Mesendoderm (in vitro differentiated cells): Measurements from ENCODE around the gene PDGFRB.

Experiments
- DNase-seq: peaks from one replicate; pipeline ENCODE4 v3.0.0; 2013
- H2AK5ac ChIP-seq: 2 replicates; pipeline ENCODE4 v1.6.1; 2013; ENCODE audit warnings: low read length, inconsistent platforms
- H2BK120ac ChIP-seq: 2 replicates; pipeline ENCODE4 v1.6.1; 2013; ENCODE audit warnings: low read depth, mild to moderate bottlenecking, low read length, moderate library complexity, mixed read lengths
- H2BK15ac ChIP-seq: replicated peaks from 2 replicates; pipeline ENCODE4 v1.6.1; 2013; ENCODE audit warnings: low read depth, mild to moderate bottlenecking, moderate library complexity
- H2BK5ac ChIP-seq: 2 replicates; pipeline ENCODE4 v1.6.1; 2013; ENCODE audit warnings: low read length, inconsistent platforms
- H3K18ac ChIP-seq: 2 replicates; pipeline ENCODE4 v1.6.1; 2013; ENCODE audit warnings: mild to moderate bottlenecking, low read length, mixed read lengths
- H3K23ac ChIP-seq: one replicate; pipeline ENCODE4 v1.6.1; 2013; ENCODE audit warnings: low read length
- H3K27ac ChIP-seq: 2 replicates; pipeline ENCODE4 v1.5.1; 2013; ENCODE audit warnings: low read depth, mild to moderate bottlenecking, inconsistent platforms, low read length, moderate library complexity
- H3K27me3 ChIP-seq: 2 replicates; pipeline ENCODE4 v1.6.1; 2013; ENCODE audit warnings: low read length, control low read depth, mild to moderate bottlenecking, inconsistent platforms; ENCODE audit not compliant: insufficient read depth, poor library complexity
- H3K36me3 ChIP-seq: 2 replicates; pipeline ENCODE4 v1.6.1; 2013; ENCODE audit warnings: low read length, inconsistent platforms; ENCODE audit not compliant: control insufficient read depth, insufficient read depth
- H3K4ac ChIP-seq: one replicate; pipeline ENCODE4 v1.6.1; 2013; ENCODE audit warnings: low read depth, mild to moderate bottlenecking, low read length, moderate library complexity
- H3K4me1 ChIP-seq: 2 replicates; pipeline ENCODE4 v1.6.1; 2013; ENCODE audit warnings: low read depth, low read length, inconsistent platforms; ENCODE audit not compliant: control insufficient read depth
- H3K4me2 ChIP-seq: 2 replicates; pipeline ENCODE4 v1.6.1; 2013; ENCODE audit warnings: low read length
- H3K4me3 ChIP-seq: 2 replicates; pipeline ENCODE4 v1.5.1; 2013; ENCODE audit warnings: mild to moderate bottlenecking, low read length
- H3K56ac ChIP-seq: one replicate; pipeline ENCODE4 v1.6.1; 2013; ENCODE audit warnings: low read length
- H3K79me1 ChIP-seq: 2 replicates; pipeline ENCODE4 v1.6.1; 2013; ENCODE audit warnings: low read length, inconsistent platforms
- H3K79me2 ChIP-seq: 2 replicates; pipeline ENCODE4 v1.6.1; 2013; ENCODE audit warnings: mild to moderate bottlenecking, low read length; ENCODE audit not compliant: control insufficient read depth, insufficient read depth
- H3K9ac ChIP-seq: 2 replicates; pipeline ENCODE4 v1.6.1; 2013; ENCODE audit warnings: low read length, inconsistent platforms
- H4K5ac ChIP-seq: one replicate; pipeline ENCODE4 v1.6.1; 2013; ENCODE audit warnings: low read length
- H4K8ac ChIP-seq: one replicate; pipeline ENCODE4 v1.6.1; 2013; ENCODE audit warnings: low read depth, mild to moderate bottlenecking, control low read depth, low read length, moderate library complexity
- WGBS: extraction: QIAGEN DNeasy Blood & Tissue Kit; methylation state at CpG from one replicate; pipeline ENCODE4 v1.1.7; 2013; ENCODE audit warnings: low lambda C conversion rate, missing lambda C conversion rate; ENCODE audit not compliant: insufficient coverage; ENCODE audit errors: extremely low coverage; 5-methylcytosine and 5-hydroxymethylcytosine counted together

PDGFRB gene

DNA sequence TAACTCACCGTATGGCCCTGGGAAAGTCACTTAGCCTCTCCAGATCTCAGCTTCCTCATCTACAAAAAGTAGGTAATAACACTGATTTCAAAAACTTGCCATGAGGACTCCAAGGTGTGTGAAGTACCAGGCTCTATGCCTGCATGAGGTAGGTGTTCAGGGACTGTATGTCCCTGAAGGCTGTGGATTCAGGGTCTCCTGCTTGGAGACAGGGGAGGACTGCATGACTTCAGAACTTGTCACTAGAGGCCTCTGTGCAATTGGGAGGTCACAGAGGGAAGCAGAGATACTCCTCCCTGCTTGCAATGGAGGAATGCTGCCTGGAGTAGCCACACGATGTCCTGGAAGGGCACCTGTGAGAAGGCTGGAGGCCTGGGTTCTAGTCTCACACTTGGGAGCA is 2.2 kb downstream of the PDGFRB start:
- Histone ChIP-seq H3K4me2 (no peak overlapping the region), H2BK5ac (no peak overlapping the region), H2BK120ac (no peak overlapping the region), H3K9ac (peak overlapping the region; percentile 9), H2BK15ac (no peak overlapping the region), H3K4me3 (no peak overlapping the region), H3K36me3 (no peaks in the 10 kb centered on the region), H3K23ac (no peak overlapping the region), H4K5ac (no peak overlapping the region), H3K79me1 (no peaks in the 10 kb centered on the region), H2AK5ac (no peak overlapping the region), H3K79me2 (no peaks in the 10 kb centered on the region), H3K56ac (peak overlapping the region; percentile 0), H3K4me1 (peaks cover 9% of the 10 kb centered on the region), H3K18ac (peak overlapping the region; percentile 2), H3K27ac (peak overlapping the region; percentile 3), H3K4ac (peak overlapping the region; percentile 38), H3K27me3 (no peaks in the 10 kb centered on the region), H4K8ac (no peak overlapping the region)
- no peak for DNase-seq
- no CpG with 5 or more reads among the region's 2 CpGs for WGBS

DNA sequence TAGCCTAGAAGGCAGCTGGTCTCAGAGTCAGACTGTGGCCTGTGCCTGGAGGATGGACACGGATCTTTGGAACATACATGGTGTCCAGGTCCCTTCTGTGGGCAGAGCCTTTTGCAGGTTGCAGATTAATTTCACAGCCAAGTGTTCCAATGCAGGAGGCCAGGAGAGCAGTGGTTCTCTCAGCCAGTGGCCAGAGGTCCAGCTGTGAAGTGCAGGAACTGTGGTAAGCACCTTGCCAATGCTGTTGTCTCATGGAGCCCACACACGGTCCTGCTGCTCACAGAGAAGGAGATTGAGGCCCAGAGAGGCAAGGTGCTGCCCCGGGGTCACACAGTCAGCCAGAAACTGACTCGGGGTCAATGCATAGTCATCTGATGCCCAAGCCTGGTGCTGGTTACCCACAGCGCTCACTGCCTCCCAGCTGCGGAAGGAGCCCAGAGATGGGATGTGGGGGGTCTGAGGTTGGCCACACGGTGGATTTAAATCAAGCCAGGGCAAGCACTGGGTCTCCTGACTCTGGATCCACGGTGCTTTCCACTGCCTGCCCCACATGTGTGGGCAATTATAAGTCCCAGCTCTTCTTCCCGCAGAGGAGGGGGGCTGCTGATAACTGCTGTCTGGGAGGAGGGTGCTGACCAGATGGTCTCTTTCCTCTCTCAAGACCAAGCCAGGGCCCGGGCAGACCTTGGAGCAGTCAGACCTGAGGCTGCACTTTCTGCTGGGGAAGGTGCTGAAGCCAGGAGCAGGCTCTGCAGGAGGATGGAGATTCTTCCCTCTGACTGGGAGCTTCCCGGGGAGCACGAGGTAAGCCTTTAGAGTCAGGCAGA is 2.8 kb downstream of the PDGFRB start:
- Histone ChIP-seq H3K4ac (no peak overlapping the region), H2BK5ac (no peak overlapping the region), H3K27me3 (no peaks in the 10 kb centered on the region), H3K4me2 (no peak overlapping the region), H3K18ac (peak overlapping the region; percentile 2), H2AK5ac (peak overlapping the region; percentile 29), H4K5ac (no peak overlapping the region), H3K4me3 (no peak overlapping the region), H3K23ac (no peak overlapping the region), H2BK120ac (no peak overlapping the region), H2BK15ac (no peak overlapping the region), H4K8ac (no peak overlapping the region), H3K27ac (no peak overlapping the region), H3K56ac (peak overlapping the region; percentile 0), H3K36me3 (no peaks in the 10 kb centered on the region), H3K79me1 (no peaks in the 10 kb centered on the region), H3K79me2 (no peaks in the 10 kb centered on the region), H3K4me1 (peaks cover 9% of the 10 kb centered on the region), H3K9ac (peak overlapping the region; percentile 9)
- DNase-seq: no peak
- WGBS: no CpG with 5 or more reads among the region's 12 CpGs

DNA sequence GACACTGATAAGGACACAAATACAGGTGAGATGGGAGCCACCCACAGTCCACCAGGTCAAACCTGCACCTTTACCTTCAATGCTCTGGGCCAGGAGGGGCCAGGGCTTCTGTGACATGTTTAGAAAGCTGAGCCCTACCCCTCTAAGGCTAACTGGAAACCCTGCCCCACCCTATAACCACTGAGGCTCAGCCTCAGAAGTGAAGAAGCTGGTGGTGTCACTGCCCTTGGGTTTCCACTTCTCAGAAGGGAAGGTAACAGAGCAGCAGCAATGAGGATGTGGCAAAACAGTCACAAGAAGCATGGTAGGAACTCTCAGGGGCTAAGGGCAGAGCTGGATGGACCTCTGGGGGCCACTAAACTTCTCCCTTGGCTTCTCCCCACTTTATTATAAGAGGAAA is 6.0 kb downstream of the PDGFRB start:
- Histone ChIP-seq H3K27ac (no peak overlapping the region), H3K18ac (no peak overlapping the region), H3K23ac (no peak overlapping the region), H2BK5ac (no peak overlapping the region), H3K4me2 (no peak overlapping the region), H3K79me2 (no peaks in the 10 kb centered on the region), H3K4me1 (peaks cover 8% of the 10 kb centered on the region), H3K9ac (no peak overlapping the region), H4K5ac (no peak overlapping the region), H4K8ac (no peak overlapping the region), H2BK15ac (no peak overlapping the region), H3K79me1 (no peaks in the 10 kb centered on the region), H2BK120ac (no peak overlapping the region), H3K27me3 (no peaks in the 10 kb centered on the region), H2AK5ac (no peak overlapping the region), H3K36me3 (no peaks in the 10 kb centered on the region), H3K4me3 (no peak overlapping the region), H3K56ac (no peak overlapping the region), H3K4ac (no peak overlapping the region)
- no peak for DNase-seq

DNA sequence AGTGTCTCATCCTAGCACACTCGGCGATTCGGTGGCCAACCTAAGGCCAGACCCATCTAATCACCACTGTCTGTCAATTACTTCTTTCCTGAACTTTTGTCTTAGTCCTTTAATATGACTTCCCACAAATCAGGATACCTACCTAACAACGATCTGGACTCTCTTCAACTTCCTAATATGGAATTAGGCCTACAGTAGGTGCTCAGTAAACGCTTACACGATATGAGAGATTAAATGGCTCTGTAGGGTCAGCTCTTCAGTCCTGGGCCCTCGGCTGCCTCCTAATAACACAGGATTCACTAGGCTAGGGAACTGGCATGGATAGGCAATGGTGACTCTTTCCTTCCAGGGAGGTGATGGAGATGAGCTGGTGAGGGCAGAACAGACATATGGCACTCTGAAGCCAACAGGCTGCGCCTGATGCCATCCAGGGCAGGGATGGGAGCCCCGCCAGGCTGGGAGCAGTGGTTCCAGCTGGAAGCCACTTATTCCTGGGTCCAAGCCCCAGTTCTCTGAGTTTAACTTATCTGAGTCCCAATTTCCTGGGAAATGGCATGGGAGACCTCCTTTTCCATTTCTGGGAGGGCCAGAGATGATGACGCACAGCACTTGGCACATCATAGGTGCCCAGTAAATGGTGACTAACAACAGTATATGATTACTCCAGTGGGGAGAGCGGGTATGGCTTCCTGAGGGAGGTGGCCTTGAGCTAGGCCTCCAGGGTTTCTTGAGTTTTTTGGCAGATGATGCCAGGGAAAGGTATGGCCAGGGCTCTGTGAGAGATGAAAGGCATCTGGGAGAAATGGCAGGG is 7.3 kb downstream of the PDGFRB start:
- Histone ChIP-seq H3K27ac (no peak overlapping the region), H4K5ac (no peak overlapping the region), H3K27me3 (no peaks in the 10 kb centered on the region), H4K8ac (no peak overlapping the region), H2AK5ac (no peak overlapping the region), H3K56ac (no peak overlapping the region), H3K79me2 (no peaks in the 10 kb centered on the region), H3K36me3 (no peaks in the 10 kb centered on the region), H3K4ac (no peak overlapping the region), H3K18ac (no peak overlapping the region), H3K9ac (no peak overlapping the region), H3K4me3 (no peak overlapping the region), H2BK120ac (no peak overlapping the region), H3K4me2 (no peak overlapping the region), H3K23ac (no peak overlapping the region), H2BK5ac (no peak overlapping the region), H3K4me1 (peaks cover 12% of the 10 kb centered on the region), H3K79me1 (no peaks in the 10 kb centered on the region), H2BK15ac (no peak overlapping the region)
- no CpG with 5 or more reads among the region's 11 CpGs for WGBS
- no peak for DNase-seq

DNA sequence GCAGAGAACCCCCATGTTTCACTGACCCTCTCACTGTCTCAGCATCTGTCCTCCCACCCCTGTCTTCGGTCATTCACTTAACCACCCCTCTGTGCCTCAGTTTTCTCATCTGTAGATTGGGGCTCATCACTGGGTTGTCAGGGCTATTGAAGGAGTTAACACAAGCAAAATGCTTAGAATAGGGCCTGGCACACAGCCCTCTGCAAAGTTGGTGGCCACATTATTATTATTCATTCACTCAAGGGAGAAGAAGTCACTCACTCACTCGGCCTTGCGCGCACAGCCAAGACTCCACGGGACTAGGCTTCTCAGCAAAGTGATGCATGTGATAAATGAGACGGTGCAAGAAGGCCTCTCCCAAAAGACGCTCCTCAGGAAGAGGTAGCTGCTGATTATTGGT is 8.0 kb downstream of the PDGFRB start:
- no peak overlapping the region for H3K23ac ChIP-seq
- no peak overlapping the region for H3K27ac ChIP-seq

More for the DNA sequence above, 8.0 kb downstream of the PDGFRB start:
- Histone ChIP-seq H3K4me1 (peaks cover 12% of the 10 kb centered on the region), H3K36me3 (no peaks in the 10 kb centered on the region), H3K79me1 (no peaks in the 10 kb centered on the region), H4K8ac (no peak overlapping the region), H3K56ac (no peak overlapping the region), H2AK5ac (no peak overlapping the region), H4K5ac (no peak overlapping the region), H2BK15ac (no peak overlapping the region), H3K4ac (no peak overlapping the region), H2BK120ac (no peak overlapping the region), H3K9ac (no peak overlapping the region), H3K79me2 (no peaks in the 10 kb centered on the region), H3K4me3 (no peak overlapping the region), H3K18ac (no peak overlapping the region), H2BK5ac (no peak overlapping the region), H3K4me2 (no peak overlapping the region), H3K27me3 (no peaks in the 10 kb centered on the region)
- WGBS: no CpG with 5 or more reads among the region's 7 CpGs
- DNase-seq: no peak
